IPS-NIHi11 (cell line): ENCODE measurements around the gene RPL11.
"Not testable (repeated sequence)": the region's sequence is repeated elsewhere in the genome, so short reads cannot be mapped to it uniquely, and the experiment has no call there.

Source experiments
- DNase-seq: peaks from one replicate; pipeline ENCODE4 v3.0.0; 2012; ENCODE audit warnings: mixed read lengths, low spot score

The RPL11 gene

DNA sequence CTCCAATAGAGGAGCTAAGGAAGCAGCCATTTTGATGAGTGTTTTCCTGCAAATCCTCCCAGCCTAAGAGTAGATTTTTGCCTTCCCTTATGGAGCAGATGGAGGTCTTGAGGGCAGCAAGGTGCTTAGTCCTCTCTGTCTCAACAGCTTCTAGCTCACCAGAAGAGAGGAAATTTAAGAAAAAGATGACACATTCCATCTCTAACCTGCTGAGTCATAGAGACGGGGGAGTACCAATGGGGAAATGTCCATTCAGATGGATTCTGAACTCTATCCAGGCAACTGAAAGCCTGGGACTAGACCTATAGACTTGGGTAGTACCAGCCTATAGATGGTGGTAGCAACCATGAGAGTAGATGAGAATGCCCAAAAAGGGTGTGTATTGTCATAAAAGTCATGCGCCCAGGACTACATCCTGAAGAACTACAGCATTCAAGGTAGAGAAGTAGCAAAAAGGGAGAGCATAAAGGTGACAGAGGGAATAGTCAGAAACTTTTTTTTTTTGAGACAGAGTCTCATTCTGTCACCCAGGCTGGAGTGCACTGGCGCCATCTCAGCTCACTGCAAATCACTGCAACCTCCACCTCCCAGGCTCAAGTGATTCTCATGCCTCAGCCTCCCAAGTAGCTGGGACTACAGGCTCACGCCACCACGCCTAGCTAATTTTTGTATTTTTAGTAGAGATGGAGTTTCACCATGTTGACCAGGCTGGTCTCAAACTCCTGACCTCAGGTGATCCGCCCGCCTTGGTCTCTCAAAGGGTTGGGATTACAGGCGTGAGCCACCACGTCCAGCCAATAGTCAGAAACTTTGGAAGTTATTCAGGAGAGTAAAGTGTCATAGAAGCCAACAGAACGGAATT lies 41.0 kb downstream of the RPL11 start:
- DNase-seq: no peak

- not testable (repeated sequence) for DNase-seq
These were observed 41.7 kb downstream of the RPL11 start for GRCh38 chr1:23733281-23733680.

DNA sequence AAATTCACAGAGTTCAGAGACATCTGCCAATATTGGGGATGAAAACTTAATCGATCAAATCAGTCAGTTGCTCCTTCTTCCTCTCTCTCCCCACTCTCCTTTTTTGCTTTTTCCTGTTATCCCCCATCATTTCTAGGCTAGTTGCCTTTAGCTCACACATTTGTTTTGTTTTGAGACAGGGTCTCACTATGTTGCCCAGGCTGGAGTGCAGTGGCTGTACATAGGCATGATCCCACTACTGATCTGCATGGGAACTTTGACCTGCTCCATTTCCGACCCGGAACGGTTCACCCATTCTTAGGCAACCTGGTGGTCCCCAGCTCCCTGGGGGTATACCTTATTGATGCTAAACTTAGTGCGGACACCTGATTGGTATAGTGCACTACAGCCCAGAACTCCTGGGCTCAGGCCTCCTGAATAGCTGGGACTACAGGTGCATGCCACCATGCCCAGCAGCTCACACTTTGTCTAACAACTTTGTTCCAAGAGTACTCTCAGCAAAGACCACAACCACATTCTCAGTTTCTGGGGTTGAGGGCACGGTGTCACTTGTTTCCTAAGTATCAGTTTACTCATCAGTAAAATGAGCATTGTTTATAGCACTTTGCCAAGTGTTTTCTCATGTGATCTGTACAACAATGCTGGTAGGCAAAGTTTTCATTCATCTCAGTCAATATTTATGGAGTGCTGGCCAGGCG lies 45.0 kb downstream of the RPL11 start:
- DNase-seq: no peak

DNA sequence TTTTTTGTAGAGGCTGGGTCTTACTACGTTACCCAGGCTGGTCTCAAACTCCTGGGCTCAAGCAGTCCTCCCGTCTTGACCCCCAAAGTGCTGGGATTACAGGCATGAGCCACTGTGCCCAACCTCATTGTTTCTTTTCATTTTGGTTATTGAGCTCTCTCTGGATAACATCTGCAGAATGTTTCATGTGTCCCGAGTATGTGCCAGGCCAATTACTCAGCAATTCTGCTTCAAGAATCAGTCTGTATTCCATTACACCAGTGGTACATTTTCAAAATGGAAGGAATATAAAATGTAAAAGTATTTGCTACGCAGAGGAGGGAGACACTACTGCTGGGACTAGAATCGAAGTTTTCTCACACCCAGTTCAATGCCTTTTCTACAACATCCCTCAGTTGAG lies 50.0 kb downstream of the RPL11 start:
- DNase-seq: no peak

DNA sequence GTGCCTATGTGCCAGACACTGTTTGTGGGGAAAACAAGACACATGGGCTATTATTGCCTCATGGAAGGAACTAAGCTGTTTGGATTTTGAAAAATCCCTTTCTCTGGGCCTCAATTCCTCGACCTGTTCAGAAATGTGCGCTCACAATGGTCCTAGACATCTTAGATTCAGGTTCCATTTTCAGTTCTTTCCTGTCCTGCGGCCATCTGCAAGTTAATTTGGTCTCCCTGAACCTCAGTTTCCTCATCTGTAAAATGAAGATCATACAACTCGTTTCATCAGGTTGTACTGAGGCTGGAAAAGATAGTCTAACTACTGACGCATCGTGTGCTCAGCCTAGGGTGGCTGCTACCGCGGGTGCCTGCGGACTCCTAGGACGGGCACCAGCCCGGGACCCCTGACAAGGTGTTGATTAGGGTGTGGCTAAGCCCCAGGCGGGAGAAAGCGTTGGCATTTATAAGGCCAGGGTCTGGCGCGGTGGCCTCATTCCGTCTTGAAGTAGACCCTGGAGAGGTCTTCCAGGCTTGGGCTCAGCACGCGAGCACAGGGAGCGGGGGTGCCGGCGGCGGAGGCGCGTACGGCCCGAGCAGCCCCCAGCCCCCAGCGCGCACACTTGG lies 51.2 kb downstream of the RPL11 start:
- no peak for DNase-seq

DNA sequence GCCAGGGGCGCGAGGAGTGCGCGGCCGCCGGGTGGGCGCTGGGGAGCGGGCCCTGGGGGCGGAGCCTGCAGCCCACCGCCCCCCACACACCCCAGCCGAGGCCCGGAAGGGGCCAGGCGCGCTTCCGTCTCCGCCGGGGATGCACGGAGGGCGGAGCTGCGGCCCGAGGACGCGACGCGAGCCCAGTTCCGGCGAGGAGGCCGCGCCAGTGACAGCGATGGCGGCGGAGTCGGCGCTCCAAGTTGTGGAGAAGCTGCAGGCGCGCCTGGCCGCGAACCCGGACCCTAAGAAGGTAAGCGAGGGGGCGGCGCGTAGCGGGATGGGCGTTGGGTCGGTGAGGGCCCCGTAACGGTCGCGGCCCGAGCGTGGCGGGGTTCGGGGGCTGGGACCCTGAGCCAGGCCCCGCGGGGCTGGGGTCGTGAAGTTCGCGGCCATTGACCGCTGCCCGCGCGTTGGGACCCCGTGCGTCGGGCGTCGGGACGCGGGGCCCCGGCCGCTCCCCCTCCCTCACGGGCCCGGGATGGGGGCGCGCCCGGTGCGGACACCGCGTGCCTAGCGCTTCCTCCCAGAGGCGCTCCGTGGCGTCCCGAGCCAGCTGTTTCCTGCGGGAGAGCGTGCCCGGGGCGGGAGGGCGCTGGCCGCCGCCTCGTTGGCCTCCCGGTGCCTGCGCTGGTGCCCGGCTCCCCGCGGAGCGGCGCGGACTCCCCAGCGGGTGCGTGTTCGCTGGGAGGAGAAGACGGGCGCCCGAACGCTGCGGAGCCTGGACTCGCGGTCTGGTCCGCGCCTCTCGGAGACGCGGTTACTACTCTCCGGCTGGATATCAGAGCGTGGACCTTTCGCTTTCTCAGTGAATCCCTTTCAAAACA lies 51.9 kb downstream of the RPL11 start, which contains the start of gene ELOA:
ELOA (plus strand) TSS at position 185 of the 866 bp plus-strand sequence; CDS start at position 218, 33 bp downstream.
- peak; percentile 99 for DNase-seq

DNA sequence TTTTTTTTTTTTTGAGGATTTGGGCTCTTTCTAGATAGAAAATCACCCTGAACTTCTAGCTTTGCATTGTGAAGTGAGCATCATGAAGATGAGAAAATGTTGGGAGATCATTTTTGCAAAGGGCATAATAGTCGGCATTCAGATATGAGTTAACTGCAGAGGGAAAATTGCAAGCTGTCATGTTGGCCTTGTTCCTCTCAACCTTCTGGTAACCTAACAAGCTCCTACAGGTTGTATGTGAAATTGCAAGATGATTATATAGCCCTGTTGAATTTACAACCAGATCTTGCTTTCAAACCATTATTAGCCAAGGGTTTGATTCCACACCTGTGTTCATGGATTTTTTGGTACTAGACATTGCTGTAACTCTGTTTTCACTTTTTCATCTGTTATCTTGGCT lies 53.9 kb downstream of the RPL11 start:
- DNase-seq: peak; percentile 63
